Keratinocyte (primary cell): ENCODE measurements around the gene TMEM163.

Experiments used
- EZH2 ChIP-seq: IDR thresholded peaks from one replicate; pipeline ENCODE4 v1.6.1; 2012; ENCODE audit warnings: inconsistent platforms, mild to moderate bottlenecking, low read length, moderate library complexity
- TF ChIP-seq, protein P1 (sequence below), 3 experiments: IDR thresholded peaks in 1 of 3; conservative IDR thresholded peaks in 1 of 3; optimal IDR thresholded peaks in 1 of 3; 2 replicates in 2 of 3; 3 replicates in 1 of 3; pipeline versions ENCODE3 to v1.5.1; 2011; ENCODE audit warnings: low read length in 3 of 3, mild to moderate bottlenecking in 3 of 3, moderate library complexity in 2 of 3, control low read depth in 1 of 3, inconsistent platforms in 1 of 3; ENCODE audit not compliant: insufficient read depth in 2 of 3; ENCODE audit errors: extremely low read depth in 1 of 3

DNA sequence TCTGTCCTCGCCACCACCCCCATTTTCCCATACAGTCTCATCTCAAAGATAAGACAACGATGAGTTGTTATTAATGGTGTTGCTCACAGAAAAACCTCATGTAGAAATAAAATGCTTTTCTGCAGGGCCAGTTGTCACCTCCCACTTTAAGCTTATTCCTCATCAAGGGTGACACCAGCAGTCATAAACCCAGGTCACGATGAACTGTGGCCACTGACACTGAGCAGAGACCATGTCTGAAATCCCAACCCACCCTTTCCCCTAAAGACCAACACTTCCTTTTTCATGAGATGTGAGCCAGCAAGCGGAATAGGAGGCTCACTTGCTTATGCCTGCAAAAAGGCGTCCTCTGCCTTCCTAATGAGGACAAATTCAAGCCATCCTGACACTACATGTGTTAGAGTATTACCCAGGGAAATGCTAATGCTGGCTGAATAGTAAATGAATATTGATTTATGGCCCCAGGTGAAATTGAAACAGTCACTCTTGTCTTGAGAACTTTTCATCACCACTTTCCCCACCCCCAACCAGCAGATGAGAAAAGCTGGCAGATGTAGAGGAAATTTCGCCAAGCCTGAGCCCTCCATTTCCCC is 236.6 kb downstream of the TMEM163 start:
- TF ChIP-seq, protein P1, sequence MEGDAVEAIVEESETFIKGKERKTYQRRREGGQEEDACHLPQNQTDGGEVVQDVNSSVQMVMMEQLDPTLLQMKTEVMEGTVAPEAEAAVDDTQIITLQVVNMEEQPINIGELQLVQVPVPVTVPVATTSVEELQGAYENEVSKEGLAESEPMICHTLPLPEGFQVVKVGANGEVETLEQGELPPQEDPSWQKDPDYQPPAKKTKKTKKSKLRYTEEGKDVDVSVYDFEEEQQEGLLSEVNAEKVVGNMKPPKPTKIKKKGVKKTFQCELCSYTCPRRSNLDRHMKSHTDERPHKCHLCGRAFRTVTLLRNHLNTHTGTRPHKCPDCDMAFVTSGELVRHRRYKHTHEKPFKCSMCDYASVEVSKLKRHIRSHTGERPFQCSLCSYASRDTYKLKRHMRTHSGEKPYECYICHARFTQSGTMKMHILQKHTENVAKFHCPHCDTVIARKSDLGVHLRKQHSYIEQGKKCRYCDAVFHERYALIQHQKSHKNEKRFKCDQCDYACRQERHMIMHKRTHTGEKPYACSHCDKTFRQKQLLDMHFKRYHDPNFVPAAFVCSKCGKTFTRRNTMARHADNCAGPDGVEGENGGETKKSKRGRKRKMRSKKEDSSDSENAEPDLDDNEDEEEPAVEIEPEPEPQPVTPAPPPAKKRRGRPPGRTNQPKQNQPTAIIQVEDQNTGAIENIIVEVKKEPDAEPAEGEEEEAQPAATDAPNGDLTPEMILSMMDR (optimal IDR thresholded peaks at IDR 0.05 in 1 of 3, IDR thresholded peaks at IDR 0.05 in 1 of 3, conservative IDR thresholded peaks at IDR 0.05 in 1 of 3; ENCODE audit: extremely low read depth in 1 of 3, insufficient read depth in 2 of 3, low read length in 3 of 3), result no peak
- TF ChIP-seq EZH2, result no peak
